GM13976 (cell line): Measurements from ENCODE around the gene SPACA6.

Experiments
- DNase-seq: peaks from one replicate; pipeline ENCODE4 v3.0.0; 2012; ENCODE audit warnings: low spot score
- CTCF ChIP-seq: IDR thresholded peaks from 2 replicates; pipeline ENCODE4 v1.5.1; 2012; ENCODE audit warnings: borderline replicate concordance, mild to moderate bottlenecking; ENCODE audit not compliant: insufficient read depth; ENCODE audit errors: extremely low read depth, missing control alignments, control extremely low read depth
- in situ Hi-C: fragments of 300-500 bp; cut with MboI; formaldehyde crosslinking; loops from one replicate; pipeline ENCODE4 v1.12.0; 2022; ENCODE audit warnings: low sequenced_read_pairs, mixed read lengths, inconsistent platforms; ENCODE audit not compliant: unreplicated experiment

Gene SPACA6

GRCh38 chr19:51694318-51695085, 1.4 kb downstream of the SPACA6 start:
- TF ChIP-seq CTCF, result no peak
- in situ Hi-C loops, result no loop called here
- DNase-seq, result no peak

- in situ Hi-C loops, result no loop called here
- TF ChIP-seq CTCF, result no peak
Observed at GRCh38 chr19:51695088-51695487, 2.0 kb downstream of the SPACA6 start.

GRCh38 chr19:51695702-51696315, 2.7 kb downstream of the SPACA6 start:
- in situ Hi-C loops, result no loop called here
- no peak for TF ChIP-seq CTCF
- DNase-seq, result no peak

More at GRCh38 chr19:51695088-51695487, 2.0 kb downstream of the SPACA6 start:
- DNase-seq, result no peak

- no peak for DNase-seq
- in situ Hi-C loops, result no loop called here
- TF ChIP-seq CTCF, result no peak
Observed at GRCh38 chr19:51696606-51697005, 3.5 kb downstream of the SPACA6 start.

- in situ Hi-C loops, result no loop called here
Observed at GRCh38 chr19:51697169-51697776, 4.1 kb downstream of the SPACA6 start.

More at GRCh38 chr19:51697169-51697776, 4.1 kb downstream of the SPACA6 start:
- DNase-seq, result no peak
- no peak for TF ChIP-seq CTCF
